ENCODE data around the gene DCAF12. TPM values are rescaled to one million over a fixed set of nuclear protein-coding genes. Genes with fewer than 3 reads are reported as not detected.
A peak's percentile ranks its signal among the peaks of the same experiment; 100 is the strongest.

DCAF12 gene
- total and polyA plus RNA-seq, 7 experiments from 2014 or later = 10.8 to 40.4 (median 22.2) TPM

- POLR2A ChIA-PET = no interaction called here
- Histone ChIP-seq H3K4me1 (ENCODE audit: control insufficient read depth in 2 of 2, insufficient read depth in 2 of 2, low read length in 2 of 2) (no peaks in the 10 kb centered on the region), H3K36me3 (ENCODE audit: control insufficient read depth in 2 of 3, insufficient read depth in 3 of 3, low read length in 3 of 3) (no peaks in the 10 kb centered on the region), H3K27me3 (ENCODE audit: control insufficient read depth in 2 of 2, insufficient read depth in 2 of 2, low read length in 2 of 2) (no peaks in the 10 kb centered on the region), H3K27ac (ENCODE audit: low read depth, low read length) (no peak overlapping the region), H3K4me3 (ENCODE audit: low read length) (no peak overlapping the region), H3K9me3 (ENCODE audit: control insufficient read depth in 2 of 3, low read length in 3 of 3) (no peaks in the 10 kb centered on the region)
- DNase-seq (no peak), ATAC-seq (peak; percentile 49)
- H3K27me3 Mint-ChIP-seq = no peaks in the 10 kb centered on the region
- CTCF ChIA-PET = no interaction called here
- H3K36me3 Mint-ChIP-seq = no peaks in the 10 kb centered on the region
- no peaks in the 10 kb centered on the region for H3K4me1 Mint-ChIP-seq
- H3K4me3 Mint-ChIP-seq = no peak overlapping the region
- H3K27ac Mint-ChIP-seq = no peak overlapping the region
- peaks cover 0 to 1% (median 0%) of the 10 kb centered on the region in 11 donors for H3K9me3 Mint-ChIP-seq
- intact Hi-C loops (cut with micrococcal nuclease) = no loop called here
These were observed 36.9 kb upstream of the DCAF12 start for GRCh38 chr9:34163434-34163833.

- no peaks in the 10 kb centered on the region for H3K9me3 ChIP-seq (ENCODE audit: control insufficient read depth in 2 of 3, low read length in 3 of 3)
These were observed 31.9 kb upstream of the DCAF12 start for GRCh38 chr9:34158362-34158869.

GRCh38 chr9:34157898-34158297 lies 31.4 kb upstream of the DCAF12 start:
- CTCF ChIA-PET = no interaction called here
- no peaks in the 10 kb centered on the region for H3K27me3 ChIP-seq (ENCODE audit: control insufficient read depth in 2 of 2, insufficient read depth in 2 of 2, low read length in 2 of 2)
- DNase-seq = no peak
- H3K9me3 ChIP-seq (ENCODE audit: control insufficient read depth in 2 of 3, low read length in 3 of 3) = no peaks in the 10 kb centered on the region
- ATAC-seq = no peak
- H3K27ac Mint-ChIP-seq = no peak overlapping the region
- no peaks in the 10 kb centered on the region for H3K36me3 Mint-ChIP-seq
- POLR2A ChIA-PET = no interaction called here
- H3K4me1 ChIP-seq (ENCODE audit: control insufficient read depth in 2 of 2, insufficient read depth in 2 of 2, low read length in 2 of 2) = no peaks in the 10 kb centered on the region
- H3K4me3 Mint-ChIP-seq = no peak overlapping the region
- H3K27me3 Mint-ChIP-seq = peaks cover 0 to 10% (median 0%) of the 10 kb centered on the region in 5 donors
- no peaks in the 10 kb centered on the region for H3K4me1 Mint-ChIP-seq
- no peak overlapping the region for H3K27ac ChIP-seq (ENCODE audit: low read depth, low read length)
- intact Hi-C loops (cut with micrococcal nuclease) = no loop called here
- H3K4me3 ChIP-seq (ENCODE audit: low read length) = no peak overlapping the region
- H3K9me3 Mint-ChIP-seq = no peaks in the 10 kb centered on the region
- H3K36me3 ChIP-seq (ENCODE audit: control insufficient read depth in 2 of 3, insufficient read depth in 3 of 3, low read length in 3 of 3) = no peaks in the 10 kb centered on the region

More at GRCh38 chr9:34158362-34158869, 31.9 kb upstream of the DCAF12 start:
- ChIA-PET POLR2A (no interaction called here), CTCF (no interaction called here)
- H3K36me3 ChIP-seq (ENCODE audit: control insufficient read depth in 2 of 3, insufficient read depth in 3 of 3, low read length in 3 of 3) = no peaks in the 10 kb centered on the region
- no peaks in the 10 kb centered on the region for H3K36me3 Mint-ChIP-seq
- ATAC-seq (no peak), DNase-seq (no peak)
- intact Hi-C loops (cut with micrococcal nuclease) = no loop called here
- H3K4me1 Mint-ChIP-seq = no peaks in the 10 kb centered on the region
- H3K27ac Mint-ChIP-seq = no peak overlapping the region
- H3K4me1 ChIP-seq (ENCODE audit: control insufficient read depth in 2 of 2, insufficient read depth in 2 of 2, low read length in 2 of 2) = no peaks in the 10 kb centered on the region
- no peak overlapping the region for H3K27ac ChIP-seq (ENCODE audit: low read depth, low read length)
- peaks cover 0 to 9% (median 0%) of the 10 kb centered on the region in 5 donors for H3K27me3 Mint-ChIP-seq
- no peaks in the 10 kb centered on the region for H3K9me3 Mint-ChIP-seq
- H3K4me3 ChIP-seq (ENCODE audit: low read length) = no peak overlapping the region
- no peaks in the 10 kb centered on the region for H3K27me3 ChIP-seq (ENCODE audit: control insufficient read depth in 2 of 2, insufficient read depth in 2 of 2, low read length in 2 of 2)
- H3K4me3 Mint-ChIP-seq = no peak overlapping the region

GRCh38 chr9:34157318-34157717 lies 30.8 kb upstream of the DCAF12 start:
- no peak overlapping the region for H3K27ac Mint-ChIP-seq
- H3K27me3 Mint-ChIP-seq = peaks cover 0 to 10% (median 0%) of the 10 kb centered on the region in 5 donors
- H3K9me3 Mint-ChIP-seq = no peaks in the 10 kb centered on the region

GRCh38 chr9:34154057-34154456 lies 27.6 kb upstream of the DCAF12 start:
- Histone ChIP-seq H3K4me1 (ENCODE audit: control insufficient read depth in 2 of 2, insufficient read depth in 2 of 2, low read length in 2 of 2) (no peaks in the 10 kb centered on the region), H3K27ac (ENCODE audit: low read depth, low read length) (no peak overlapping the region), H3K27me3 (ENCODE audit: control insufficient read depth in 2 of 2, insufficient read depth in 2 of 2, low read length in 2 of 2) (no peaks in the 10 kb centered on the region), H3K4me3 (ENCODE audit: low read length) (no peak overlapping the region), H3K9me3 (ENCODE audit: control insufficient read depth in 2 of 3, low read length in 3 of 3) (no peaks in the 10 kb centered on the region), H3K36me3 (ENCODE audit: control insufficient read depth in 2 of 3, insufficient read depth in 3 of 3, low read length in 3 of 3) (no peaks in the 10 kb centered on the region)
- Mint-ChIP-seq H3K27ac (no peak overlapping the region), H3K9me3 (peaks cover 0 to 2% (median 0%) of the 10 kb centered on the region in 11 donors), H3K27me3 (peaks cover 0 to 17% (median 0%) of the 10 kb centered on the region in 5 donors), H3K4me1 (no peaks in the 10 kb centered on the region), H3K36me3 (no peaks in the 10 kb centered on the region), H3K4me3 (no peak overlapping the region)
- intact Hi-C loops (cut with micrococcal nuclease) = no loop called here
- DNase-seq (no peak), ATAC-seq (no peak)
- CTCF ChIA-PET = no interaction called here
- POLR2A ChIA-PET = no interaction called here

More at GRCh38 chr9:34157318-34157717, 30.8 kb upstream of the DCAF12 start:
- H3K27me3 ChIP-seq (ENCODE audit: control insufficient read depth in 2 of 2, insufficient read depth in 2 of 2, low read length in 2 of 2) = no peaks in the 10 kb centered on the region
- intact Hi-C loops (cut with micrococcal nuclease) = no loop called here
- no peak overlapping the region for H3K4me3 Mint-ChIP-seq
- no peaks in the 10 kb centered on the region for H3K36me3 ChIP-seq (ENCODE audit: control insufficient read depth in 2 of 3, insufficient read depth in 3 of 3, low read length in 3 of 3)
- POLR2A ChIA-PET = no interaction called here
- no peak overlapping the region for H3K27ac ChIP-seq (ENCODE audit: low read depth, low read length)
- no peaks in the 10 kb centered on the region for H3K4me1 ChIP-seq (ENCODE audit: control insufficient read depth in 2 of 2, insufficient read depth in 2 of 2, low read length in 2 of 2)
- DNase-seq (no peak), ATAC-seq (no peak)
- H3K4me1 Mint-ChIP-seq = no peaks in the 10 kb centered on the region
- no peaks in the 10 kb centered on the region for H3K36me3 Mint-ChIP-seq
- H3K9me3 ChIP-seq (ENCODE audit: control insufficient read depth in 2 of 3, low read length in 3 of 3) = no peaks in the 10 kb centered on the region
- CTCF ChIA-PET = no interaction called here
- H3K4me3 ChIP-seq (ENCODE audit: low read length) = no peak overlapping the region

- Histone ChIP-seq H3K27ac (ENCODE audit: low read depth, low read length) (no peak overlapping the region), H3K27me3 (ENCODE audit: control insufficient read depth in 2 of 2, insufficient read depth in 2 of 2, low read length in 2 of 2) (no peaks in the 10 kb centered on the region), H3K36me3 (ENCODE audit: control insufficient read depth in 2 of 3, insufficient read depth in 3 of 3, low read length in 3 of 3) (no peaks in the 10 kb centered on the region), H3K9me3 (ENCODE audit: control insufficient read depth in 2 of 3, low read length in 3 of 3) (no peaks in the 10 kb centered on the region), H3K4me1 (ENCODE audit: control insufficient read depth in 2 of 2, insufficient read depth in 2 of 2, low read length in 2 of 2) (no peaks in the 10 kb centered on the region), H3K4me3 (ENCODE audit: low read length) (no peak overlapping the region)
- Mint-ChIP-seq H3K36me3 (no peaks in the 10 kb centered on the region), H3K4me1 (no peaks in the 10 kb centered on the region), H3K27me3 (peaks cover 0 to 16% (median 0%) of the 10 kb centered on the region in 5 donors), H3K9me3 (peaks cover 0 to 2% (median 0%) of the 10 kb centered on the region in 11 donors), H3K4me3 (no peak overlapping the region), H3K27ac (no peak overlapping the region)
- ATAC-seq = no peak
- ChIA-PET POLR2A (no interaction called here), CTCF (interaction anchor here (0.6 kb wide), 1 partner anchor 30 kb away, joined by 3 read pairs; no protein-coding TSS in a partner anchor)
- no peak for DNase-seq
- intact Hi-C loops (cut with micrococcal nuclease) = no loop called here
These were observed 24.9 kb upstream of the DCAF12 start for GRCh38 chr9:34151398-34151797.

GRCh38 chr9:34145165-34145564 lies 18.7 kb upstream of the DCAF12 start:
- H3K4me3 Mint-ChIP-seq = no peak overlapping the region
- Histone ChIP-seq H3K27me3 (ENCODE audit: control insufficient read depth in 2 of 2, insufficient read depth in 2 of 2, low read length in 2 of 2) (no peaks in the 10 kb centered on the region), H3K27ac (ENCODE audit: low read depth, low read length) (no peak overlapping the region), H3K4me3 (ENCODE audit: low read length) (no peak overlapping the region), H3K36me3 (ENCODE audit: control insufficient read depth in 2 of 3, insufficient read depth in 3 of 3, low read length in 3 of 3) (no peaks in the 10 kb centered on the region), H3K9me3 (ENCODE audit: control insufficient read depth in 2 of 3, low read length in 3 of 3) (no peaks in the 10 kb centered on the region), H3K4me1 (ENCODE audit: control insufficient read depth in 2 of 2, insufficient read depth in 2 of 2, low read length in 2 of 2) (no peaks in the 10 kb centered on the region)
- no peak for DNase-seq
- peaks cover 0 to 3% (median 0%) of the 10 kb centered on the region in 7 donors for H3K4me1 Mint-ChIP-seq
- no peak for ATAC-seq
- H3K27me3 Mint-ChIP-seq = peaks cover 0 to 8% (median 0%) of the 10 kb centered on the region in 5 donors
- POLR2A ChIA-PET = no interaction called here
- H3K27ac Mint-ChIP-seq = no peak overlapping the region
- intact Hi-C loops (cut with micrococcal nuclease) = no loop called here
- no peaks in the 10 kb centered on the region for H3K36me3 Mint-ChIP-seq
- peaks cover 0 to 2% (median 0%) of the 10 kb centered on the region in 11 donors for H3K9me3 Mint-ChIP-seq
- CTCF ChIA-PET = no interaction called here

Measured in naive thymus-derived CD4-positive, alpha-beta T cell (primary cell).